Activated CD4-positive, alpha-beta T cell treated with anti-CD3 and anti-CD28 coated beads, Interleukin-2, Interleukin-4, amounts not matched to agents 100 ng/mL and 50 ng/mL, durations not matched to agents 16 hours and 8 hours (primary cell): Measurements from ENCODE around the gene DRC3.
"Not testable (repeated sequence)": the region's sequence is repeated elsewhere in the genome, so short reads cannot be mapped to it uniquely, and the experiment has no call there.

ENCODE experiments used
- DNase-seq: peaks from one replicate; pipeline ENCODE4 v3.0.0-alpha.2; 2020; ENCODE audit warnings: low spot score

DRC3 gene

GRCh38 chr17:17972126-17972951 lies at the start of gene DRC3, which contains the start of gene TOM1L2:
TSS of gene DRC3 (plus strand) at chr17:17972862. CDS start at chr17:17977599, 4,737 bp downstream.
TSS of gene TOM1L2 (minus strand) at chr17:17972400. CDS start at chr17:17972313, 87 bp downstream.
- DNase-seq: peak; percentile 100

GRCh38 chr17:17924131-17924856 lies 48.4 kb upstream of the DRC3 start:
- DNase-seq: no peak

- DNase-seq: no peak
These were observed 47.8 kb upstream of the DRC3 start for GRCh38 chr17:17924857-17925250.

- DNase-seq: no peak
These were observed 46.6 kb upstream of the DRC3 start for GRCh38 chr17:17926036-17926435.

GRCh38 chr17:17926840-17927449 lies 45.7 kb upstream of the DRC3 start:
- no peak for DNase-seq

GRCh38 chr17:17928398-17929287 lies 44.0 kb upstream of the DRC3 start:
- DNase-seq: no peak

GRCh38 chr17:17929655-17930380 lies 42.8 kb upstream of the DRC3 start:
- no peak for DNase-seq

GRCh38 chr17:17930674-17931073 lies 42.0 kb upstream of the DRC3 start:
- no peak for DNase-seq

- DNase-seq: no peak
These were observed 41.5 kb upstream of the DRC3 start for GRCh38 chr17:17931159-17931558.

GRCh38 chr17:17933775-17934174 lies 38.9 kb upstream of the DRC3 start:
- no peak for DNase-seq

GRCh38 chr17:17934214-17934613 lies 38.4 kb upstream of the DRC3 start:
- DNase-seq: no peak

GRCh38 chr17:17934806-17935205 lies 37.9 kb upstream of the DRC3 start:
- no peak for DNase-seq

- no peak for DNase-seq
These were observed 37.1 kb upstream of the DRC3 start for GRCh38 chr17:17935321-17936271.

GRCh38 chr17:17937201-17937853 lies 35.3 kb upstream of the DRC3 start:
- no peak for DNase-seq

GRCh38 chr17:17937958-17938357 lies 34.7 kb upstream of the DRC3 start:
- DNase-seq: no peak

- no peak for DNase-seq
These were observed 34.1 kb upstream of the DRC3 start for GRCh38 chr17:17938388-17939107.

- DNase-seq: not testable (repeated sequence)
These were observed 32.7 kb upstream of the DRC3 start for GRCh38 chr17:17939941-17940340.

GRCh38 chr17:17940441-17940911 lies 32.2 kb upstream of the DRC3 start:
- no peak for DNase-seq

GRCh38 chr17:17941015-17941414 lies 31.6 kb upstream of the DRC3 start:
- no peak for DNase-seq
